ENCODE results near the gene NR2F1.

Gene NR2F1

GRCh38 chr5:93642526-93642925 is 59.5 kb downstream of the NR2F1 start:
- no peak for DNase-seq
